Esophagus squamous epithelium (tissue), 5 donors: ENCODE results near the gene CLDN5. TPM values are rescaled to one million over a fixed set of nuclear protein-coding genes. Genes with fewer than 3 reads are reported as not detected.

Experiments used
- DNase-seq: peaks from one replicate; lab custom pipeline; 2025; lab: John Stamatoyannopoulos, UW
- H3K27ac ChIP-seq, 4 donors: fragments of 200-600 bp; sonication (generic); one replicate each; pipeline ENCODE4 v1.5.1; 2016 to 2019; ENCODE audit warnings: mild to moderate bottlenecking in 1 of 4
- H3K27me3 ChIP-seq, 4 donors: fragments of 200-600 bp; sonication (generic); 1 replicate in 3 of 4; 2 replicates in 1 of 4; pipeline versions ENCODE4 v1.5.1 to v1.6.0; 2017 to 2021; ENCODE audit warnings: antibody characterized with exemption in 1 of 4
- H3K36me3 ChIP-seq, 3 donors: fragments of 200-600 bp; sonication (generic); one replicate each; pipeline ENCODE4 v1.5.1; 2016 to 2019
- H3K4me1 ChIP-seq, 3 donors: fragments of 200-600 bp; sonication (generic); one replicate each; pipeline ENCODE4 v1.5.1; 2017 to 2019
- H3K4me3 ChIP-seq, 4 donors: fragments of 200-600 bp; sonication (generic); 1 replicate in 3 of 4; 2 replicates in 1 of 4; pipeline ENCODE4 v1.5.1; 2016 to 2019; ENCODE audit warnings: mild to moderate bottlenecking in 2 of 4, moderate library complexity in 1 of 4
- H3K9me3 ChIP-seq, 3 donors: fragments of 200-600 bp; sonication (generic); one replicate each; pipeline ENCODE4 v1.5.1; 2016 to 2019
- CTCF ChIP-seq, 6 experiments: fragments of 450-650 bp in 4 of 6; fragments of 200-600 bp in 2 of 6; sonication (generic) in 2 of 6; IDR thresholded peaks; one replicate each; pipeline ENCODE4 v1.5.1; 2016 to 2019; ENCODE audit warnings: antibody characterized with exemption in 6 of 6, mild to moderate bottlenecking in 4 of 6, moderate library complexity in 4 of 6
- POLR2A ChIP-seq, 4 donors: fragments of 450-650 bp; IDR thresholded peaks; one replicate each; pipeline ENCODE4 v1.6.1; 2017; ENCODE audit warnings: antibody characterized with exemption in 4 of 4, mild to moderate bottlenecking in 4 of 4, moderate library complexity in 3 of 4
- WGBS, 2 donors: methylation state at CpG; one replicate each; pipeline ENCODE4 v1.1.5; 2018; 5-methylcytosine and 5-hydroxymethylcytosine counted together
- intact Hi-C: fragments of 100-400 bp; cut with DNase I; formaldehyde crosslinking; loops from one replicate; pipeline ENCODE4 v1.15.0; 2022
- total RNA-seq, 4 donors: library from RNA; depleted of rRNA; stranded (reverse); fragments of >200 nt; gene quantifications; one replicate each; pipeline ENCODE4 v1.1.0, GENCODE V29; 2016
- donor health status: DM: yes; HTN: yes; CAD: no.

Gene CLDN5
- total RNA-seq, 4 donors from 2014 or later, result 9.7 to 62.9 (median 23.0) TPM

GRCh38 chr22:19517919-19518611, 6.1 kb downstream of the CLDN5 start:
- no peaks in the 10 kb centered on the region for H3K9me3 ChIP-seq
- H3K27ac ChIP-seq, result no peak overlapping the region
- no peak overlapping the region for H3K4me3 ChIP-seq
- no peak for TF ChIP-seq POLR2A (IDR thresholded peaks at IDR 0.05)
- TF ChIP-seq CTCF (IDR thresholded peaks at IDR 0.05), result no peak
- WGBS, 2 donors, result 52 to 86% methylated on average over 2 to 3 of the region's 12 CpGs
- peaks cover 0 to 7% (median under 1%) of the 10 kb centered on the region in 3 donors for H3K4me1 ChIP-seq
- peaks cover 0 to 12% (median 0%) of the 10 kb centered on the region in 4 donors for H3K27me3 ChIP-seq
- H3K36me3 ChIP-seq, result no peaks in the 10 kb centered on the region
- intact Hi-C loops, result loop anchor here (10.0 kb wide), 1 partner anchor 97 kb away; no protein-coding TSS in a partner anchor
- DNase-seq, result no peak

DNA sequence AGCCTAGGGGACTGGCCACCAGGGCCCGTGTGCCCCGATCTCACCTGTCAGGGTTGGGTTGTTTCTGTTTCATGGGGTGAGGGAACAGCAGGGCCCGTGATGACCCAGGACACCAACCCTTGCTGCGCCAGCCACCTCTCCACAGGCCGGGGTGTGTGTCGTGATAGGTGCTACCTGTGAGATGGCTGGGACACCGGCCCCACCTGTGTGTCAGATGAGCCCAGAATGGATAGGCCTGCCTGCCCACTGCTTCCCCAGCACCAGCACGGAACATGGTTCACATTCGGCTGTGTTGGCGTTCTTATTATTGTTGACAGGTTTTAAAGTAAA, 7.1 kb downstream of the CLDN5 start:
- 94 to 100% methylated on average over 2 to 6 of the region's 10 CpGs for WGBS, 2 donors
- no peak for DNase-seq
- H3K27me3 ChIP-seq, result peaks cover 0 to 3% (median 0%) of the 10 kb centered on the region in 4 donors
- no peaks in the 10 kb centered on the region for H3K9me3 ChIP-seq
- no peaks in the 10 kb centered on the region for H3K36me3 ChIP-seq
- intact Hi-C loops, result loop anchor here (10.0 kb wide), 1 partner anchor 98 kb away; no protein-coding TSS in a partner anchor
- TF ChIP-seq POLR2A (IDR thresholded peaks at IDR 0.05), result no peak
- no peak for TF ChIP-seq CTCF (IDR thresholded peaks at IDR 0.05)
- no peak overlapping the region for H3K27ac ChIP-seq
- H3K4me1 ChIP-seq, result no peaks in the 10 kb centered on the region
- H3K4me3 ChIP-seq, result no peak overlapping the region

DNA sequence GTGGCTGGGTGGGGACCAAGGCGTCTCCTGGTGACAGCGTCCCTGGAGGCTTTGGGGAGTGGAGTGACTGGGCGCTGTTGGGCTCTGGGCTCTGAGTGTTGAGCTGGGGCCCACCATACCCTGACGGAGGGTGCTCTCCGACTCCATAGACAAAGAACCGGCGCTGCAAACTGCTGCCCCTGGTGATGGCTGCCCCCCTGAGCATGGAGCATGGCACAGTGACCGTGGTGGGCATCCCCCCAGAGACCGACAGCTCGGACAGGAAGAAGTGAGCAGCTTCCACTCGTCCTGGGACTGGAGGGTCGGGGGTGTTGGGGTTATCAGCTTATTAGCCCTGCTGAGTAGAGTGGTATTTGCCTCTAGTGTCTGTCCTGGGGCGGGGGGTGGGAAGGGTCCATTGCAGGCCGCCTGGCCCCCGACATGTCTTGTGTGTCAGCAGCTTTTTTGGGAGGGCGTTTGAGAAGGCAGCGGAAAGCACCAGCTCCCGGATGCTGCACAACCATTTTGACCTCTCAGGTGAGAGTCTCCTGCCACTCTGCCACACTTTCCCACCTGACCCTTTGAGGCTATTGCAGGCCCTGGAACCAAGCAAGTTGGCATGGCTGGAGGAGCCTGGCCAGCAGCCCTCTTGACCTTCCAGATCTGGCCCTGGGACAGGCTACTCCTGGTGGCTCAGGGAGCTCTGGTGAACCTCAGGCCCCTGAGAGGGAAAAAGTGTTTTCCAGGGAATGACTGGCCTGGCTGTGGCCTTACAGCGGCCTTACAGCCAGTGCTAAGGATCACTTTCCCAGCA, 7.6 kb downstream of the CLDN5 start:
- intact Hi-C loops, result loop anchor here (10.0 kb wide), 1 partner anchor 98 kb away; no protein-coding TSS in a partner anchor
- 85 to 100% methylated on average over 1 to 5 of the region's 19 CpGs for WGBS, 2 donors

GRCh38 chr22:19515654-19516377, 8.4 kb downstream of the CLDN5 start:
- TF ChIP-seq POLR2A (IDR thresholded peaks at IDR 0.05), result no peak
- TF ChIP-seq CTCF (IDR thresholded peaks at IDR 0.05), result no peak
- DNase-seq, result no peak
- H3K27ac ChIP-seq, result no peak overlapping the region
- no peaks in the 10 kb centered on the region for H3K4me1 ChIP-seq
- H3K27me3 ChIP-seq, result no peaks in the 10 kb centered on the region
- 92 to 93% methylated on average over 4 to 10 of the region's 12 CpGs for WGBS, 2 donors
- intact Hi-C loops, result loop anchor here (10.0 kb wide), 1 partner anchor 99 kb away; no protein-coding TSS in a partner anchor
- no peak overlapping the region for H3K4me3 ChIP-seq
- no peaks in the 10 kb centered on the region for H3K36me3 ChIP-seq
- no peaks in the 10 kb centered on the region for H3K9me3 ChIP-seq

More for the DNA sequence above, 7.6 kb downstream of the CLDN5 start:
- no peaks in the 10 kb centered on the region for H3K4me1 ChIP-seq
- TF ChIP-seq POLR2A (IDR thresholded peaks at IDR 0.05) (no peak), CTCF (IDR thresholded peaks at IDR 0.05) (no peak)
- DNase-seq, result no peak
- H3K36me3 ChIP-seq, result no peaks in the 10 kb centered on the region
- H3K27ac ChIP-seq, result no peak overlapping the region
- H3K9me3 ChIP-seq, result no peaks in the 10 kb centered on the region
- no peak overlapping the region for H3K4me3 ChIP-seq
- no peaks in the 10 kb centered on the region for H3K27me3 ChIP-seq
